Body of pancreas (tissue), 4 donors: Measurements from ENCODE around the gene ASXL1.

Experiments
- POLR2A ChIP-seq, 3 donors: fragments of 450-650 bp; IDR thresholded peaks; one replicate each; pipeline ENCODE4 v1.6.1; 2016; ENCODE audit warnings: antibody characterized with exemption in 3 of 3, mild to moderate bottlenecking in 2 of 3
- TF ChIP-seq, protein P1 (sequence below), 7 experiments: fragments of 450-650 bp in 4 of 7; fragments of 200-600 bp in 3 of 7; sonication (generic) in 3 of 7; IDR thresholded peaks; one replicate each; pipeline ENCODE4 v1.5.1; 2016 to 2019; ENCODE audit warnings: antibody characterized with exemption in 7 of 7

- TF ChIP-seq, protein P1, sequence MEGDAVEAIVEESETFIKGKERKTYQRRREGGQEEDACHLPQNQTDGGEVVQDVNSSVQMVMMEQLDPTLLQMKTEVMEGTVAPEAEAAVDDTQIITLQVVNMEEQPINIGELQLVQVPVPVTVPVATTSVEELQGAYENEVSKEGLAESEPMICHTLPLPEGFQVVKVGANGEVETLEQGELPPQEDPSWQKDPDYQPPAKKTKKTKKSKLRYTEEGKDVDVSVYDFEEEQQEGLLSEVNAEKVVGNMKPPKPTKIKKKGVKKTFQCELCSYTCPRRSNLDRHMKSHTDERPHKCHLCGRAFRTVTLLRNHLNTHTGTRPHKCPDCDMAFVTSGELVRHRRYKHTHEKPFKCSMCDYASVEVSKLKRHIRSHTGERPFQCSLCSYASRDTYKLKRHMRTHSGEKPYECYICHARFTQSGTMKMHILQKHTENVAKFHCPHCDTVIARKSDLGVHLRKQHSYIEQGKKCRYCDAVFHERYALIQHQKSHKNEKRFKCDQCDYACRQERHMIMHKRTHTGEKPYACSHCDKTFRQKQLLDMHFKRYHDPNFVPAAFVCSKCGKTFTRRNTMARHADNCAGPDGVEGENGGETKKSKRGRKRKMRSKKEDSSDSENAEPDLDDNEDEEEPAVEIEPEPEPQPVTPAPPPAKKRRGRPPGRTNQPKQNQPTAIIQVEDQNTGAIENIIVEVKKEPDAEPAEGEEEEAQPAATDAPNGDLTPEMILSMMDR (IDR thresholded peaks at IDR 0.05), result no peak
- TF ChIP-seq POLR2A (IDR thresholded peaks at IDR 0.05), result no peak
These were observed 90.3 kb downstream of the ASXL1 start for GRCh38 chr20:32448306-32449056.
